NT2/D1 (cell line): Measurements from ENCODE around the gene RFT1.
"Not testable (repeated sequence)": the region's sequence is repeated elsewhere in the genome, so short reads cannot be mapped to it uniquely, and the experiment has no call there.

Experiments
- DNase-seq: peaks from one replicate; pipeline ENCODE4 v3.0.0-alpha.2; 2011; ENCODE audit warnings: low read depth, low spot score
- H3K27me3 ChIP-seq: 2 replicates; pipeline ENCODE4 v1.6.0; 2011; ENCODE audit warnings: mild to moderate bottlenecking; ENCODE audit not compliant: insufficient read length, insufficient read depth
- H3K36me3 ChIP-seq: 2 replicates; pipeline ENCODE4 v1.6.1; 2011; ENCODE audit warnings: mild to moderate bottlenecking, low read length, mixed read lengths; ENCODE audit not compliant: insufficient read depth, insufficient read length
- H3K4me1 ChIP-seq: 2 replicates; pipeline ENCODE4 v1.5.1; 2011; ENCODE audit not compliant: insufficient read depth, insufficient read length
- H3K4me3 ChIP-seq: 2 replicates; pipeline ENCODE4 v1.5.1; 2011; ENCODE audit warnings: low read depth; ENCODE audit not compliant: insufficient read length
- H3K9ac ChIP-seq: 2 replicates; pipeline ENCODE4 v1.6.0; 2011; ENCODE audit warnings: low read depth; ENCODE audit not compliant: insufficient read length
- H3K9me3 ChIP-seq: 2 replicates; pipeline ENCODE4 v1.5.1; 2011; ENCODE audit warnings: mild to moderate bottlenecking, low read length; ENCODE audit not compliant: insufficient read depth
- SUZ12 ChIP-seq: IDR thresholded peaks from 2 replicates; pipeline ENCODE4 v1.6.1; 2011; ENCODE audit not compliant: insufficient read length, insufficient read depth; ENCODE audit errors: extremely low read depth
- YY1 ChIP-seq: IDR thresholded peaks from 2 replicates; pipeline ENCODE4 v1.6.1; 2011; ENCODE audit not compliant: insufficient read length, insufficient read depth
- ZNF274 ChIP-seq: IDR thresholded peaks from 2 replicates; pipeline ENCODE4 v1.6.1; 2011; ENCODE audit warnings: mild to moderate bottlenecking, low read depth, low read length

RFT1 gene

GRCh38 chr3:53156368-53156834, 26.2 kb upstream of the RFT1 start:
- Histone ChIP-seq H3K36me3 (no peaks in the 10 kb centered on the region), H3K9me3 (no peaks in the 10 kb centered on the region), H3K27me3 (peaks cover 5% of the 10 kb centered on the region), H3K4me1 (peaks cover 31% of the 10 kb centered on the region), H3K9ac (no peak overlapping the region), H3K4me3 (no peak overlapping the region)
- DNase-seq = no peak
- no peak for TF ChIP-seq SUZ12
- TF ChIP-seq ZNF274 = no peak
- no peak for TF ChIP-seq YY1

GRCh38 chr3:53155760-53156159, 25.5 kb upstream of the RFT1 start:
- TF ChIP-seq YY1 (no peak), SUZ12 (no peak), ZNF274 (no peak)
- DNase-seq = no peak

GRCh38 chr3:53154881-53155285, 24.6 kb upstream of the RFT1 start:
- no peak for DNase-seq
- Histone ChIP-seq H3K36me3 (no peaks in the 10 kb centered on the region), H3K4me3 (no peak overlapping the region), H3K9ac (no peak overlapping the region), H3K4me1 (peaks cover 33% of the 10 kb centered on the region), H3K9me3 (no peaks in the 10 kb centered on the region), H3K27me3 (peaks cover 5% of the 10 kb centered on the region)
- TF ChIP-seq ZNF274 (no peak), YY1 (no peak), SUZ12 (no peak)

More at GRCh38 chr3:53155760-53156159, 25.5 kb upstream of the RFT1 start:
- Histone ChIP-seq H3K9me3 (no peaks in the 10 kb centered on the region), H3K4me3 (no peak overlapping the region), H3K27me3 (peaks cover 5% of the 10 kb centered on the region), H3K36me3 (no peaks in the 10 kb centered on the region), H3K4me1 (peaks cover 33% of the 10 kb centered on the region), H3K9ac (no peak overlapping the region)

- no peak overlapping the region for H3K9ac ChIP-seq
- H3K9me3 ChIP-seq = no peaks in the 10 kb centered on the region
- H3K36me3 ChIP-seq = no peaks in the 10 kb centered on the region
- no peak for DNase-seq
- no peak for TF ChIP-seq YY1
- TF ChIP-seq SUZ12 = no peak
- TF ChIP-seq ZNF274 = no peak
- H3K4me3 ChIP-seq = no peak overlapping the region
- H3K4me1 ChIP-seq = peaks cover 29% of the 10 kb centered on the region
- peaks cover 5% of the 10 kb centered on the region for H3K27me3 ChIP-seq
Measured at GRCh38 chr3:53153980-53154379, 23.7 kb upstream of the RFT1 start.

- no peak for DNase-seq
- TF ChIP-seq ZNF274 (no peak), YY1 (no peak)
- H3K4me3 ChIP-seq = no peak overlapping the region
- no peaks in the 10 kb centered on the region for H3K36me3 ChIP-seq
- H3K27me3 ChIP-seq = peaks cover 5% of the 10 kb centered on the region
- H3K4me1 ChIP-seq = peaks cover 23% of the 10 kb centered on the region
- no peak overlapping the region for H3K9ac ChIP-seq
- H3K9me3 ChIP-seq = no peaks in the 10 kb centered on the region
Measured at GRCh38 chr3:53153264-53153823, 23.1 kb upstream of the RFT1 start.

- H3K4me1 ChIP-seq = peaks cover 23% of the 10 kb centered on the region
- TF ChIP-seq SUZ12 (no peak), ZNF274 (no peak), YY1 (no peak)
- H3K27me3 ChIP-seq = peaks cover 5% of the 10 kb centered on the region
- no peaks in the 10 kb centered on the region for H3K36me3 ChIP-seq
- no peak for DNase-seq
- no peaks in the 10 kb centered on the region for H3K9me3 ChIP-seq
- no peak overlapping the region for H3K4me3 ChIP-seq
- no peak overlapping the region for H3K9ac ChIP-seq
Measured at GRCh38 chr3:53151870-53152660, 21.8 kb upstream of the RFT1 start.

GRCh38 chr3:53151465-53151864, 21.2 kb upstream of the RFT1 start:
- H3K4me3 ChIP-seq = no peak overlapping the region
- peaks cover 5% of the 10 kb centered on the region for H3K27me3 ChIP-seq
- H3K9me3 ChIP-seq = no peaks in the 10 kb centered on the region
- peaks cover 26% of the 10 kb centered on the region for H3K4me1 ChIP-seq
- no peak for DNase-seq
- TF ChIP-seq ZNF274 = no peak
- H3K9ac ChIP-seq = no peak overlapping the region
- no peaks in the 10 kb centered on the region for H3K36me3 ChIP-seq

GRCh38 chr3:53151086-53151438, 20.8 kb upstream of the RFT1 start:
- H3K9ac ChIP-seq, H3K9me3 ChIP-seq, H3K4me3 ChIP-seq, DNase-seq, H3K27me3 ChIP-seq, H3K36me3 ChIP-seq: not testable (repeated sequence)
- H3K4me1 ChIP-seq = peaks cover 27% of the 10 kb centered on the region
